RWPE1 (cell line): ENCODE measurements around the gene ASB1.

Experiments used
- CTCF ChIA-PET: fragments of 350-600 bp; sonication (Branson Sonifier 250); formaldehyde crosslinking; extraction: SDS; loops from one replicate; lab custom pipeline; 2021; lab: Yijun Ruan, JAX
- POLR2A ChIA-PET: fragments of 400-600 bp; formaldehyde crosslinking; extraction: SDS; loops from one replicate; lab custom pipeline; 2020; ENCODE audit warnings: antibody characterized with exemption; ENCODE audit not compliant: low non-redundant PET; lab: Yijun Ruan, JAX
- DNase-seq: peaks from one replicate; pipeline ENCODE4 v3.0.0; 2012; ENCODE audit warnings: low spot score
- H3K27ac ChIP-seq: fragments of 450-650 bp; 2 replicates; pipeline ENCODE4 v1.5.1; 2017
- CTCF ChIP-seq: fragments of 450-650 bp; conservative IDR thresholded peaks from 2 replicates; pipeline ENCODE4 v1.5.1; 2017; ENCODE audit warnings: low read depth, mild to moderate bottlenecking

The ASB1 gene

DNA sequence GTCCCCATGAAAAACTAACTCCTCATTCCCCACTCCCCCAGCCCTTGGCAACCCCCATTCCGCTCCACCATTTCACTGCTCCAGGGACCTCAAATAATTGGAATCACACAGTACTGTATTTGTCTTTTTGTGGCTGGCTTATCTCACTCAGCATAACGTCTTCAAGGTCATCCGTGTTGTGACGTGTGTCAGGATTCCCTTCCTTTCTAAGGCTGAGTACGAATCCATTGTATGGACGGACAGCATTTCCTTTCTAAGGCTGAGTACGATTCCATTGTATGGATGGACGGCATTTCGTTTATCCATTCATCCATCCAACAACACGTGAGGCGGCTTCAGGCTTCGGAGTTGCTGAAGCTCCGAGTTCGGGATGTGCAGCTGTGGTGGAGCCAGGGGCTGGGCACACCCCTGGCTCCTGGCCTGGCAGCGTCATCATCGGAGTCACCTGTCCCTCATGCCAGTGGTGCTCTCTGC, 1.2 kb upstream of the ASB1 start:
- no peak for DNase-seq
- ChIA-PET CTCF (no interaction called here), POLR2A (no interaction called here)
- no peak for TF ChIP-seq CTCF
- H3K27ac ChIP-seq: peak overlapping the region; percentile 97

- peak overlapping the region; percentile 97 for H3K27ac ChIP-seq
- no peak for DNase-seq
- ChIA-PET POLR2A (no interaction called here), CTCF (no interaction called here)
- no peak for TF ChIP-seq CTCF
Measured at GRCh38 chr2:238425979-238426567, 654 bp upstream of the ASB1 start.

DNA sequence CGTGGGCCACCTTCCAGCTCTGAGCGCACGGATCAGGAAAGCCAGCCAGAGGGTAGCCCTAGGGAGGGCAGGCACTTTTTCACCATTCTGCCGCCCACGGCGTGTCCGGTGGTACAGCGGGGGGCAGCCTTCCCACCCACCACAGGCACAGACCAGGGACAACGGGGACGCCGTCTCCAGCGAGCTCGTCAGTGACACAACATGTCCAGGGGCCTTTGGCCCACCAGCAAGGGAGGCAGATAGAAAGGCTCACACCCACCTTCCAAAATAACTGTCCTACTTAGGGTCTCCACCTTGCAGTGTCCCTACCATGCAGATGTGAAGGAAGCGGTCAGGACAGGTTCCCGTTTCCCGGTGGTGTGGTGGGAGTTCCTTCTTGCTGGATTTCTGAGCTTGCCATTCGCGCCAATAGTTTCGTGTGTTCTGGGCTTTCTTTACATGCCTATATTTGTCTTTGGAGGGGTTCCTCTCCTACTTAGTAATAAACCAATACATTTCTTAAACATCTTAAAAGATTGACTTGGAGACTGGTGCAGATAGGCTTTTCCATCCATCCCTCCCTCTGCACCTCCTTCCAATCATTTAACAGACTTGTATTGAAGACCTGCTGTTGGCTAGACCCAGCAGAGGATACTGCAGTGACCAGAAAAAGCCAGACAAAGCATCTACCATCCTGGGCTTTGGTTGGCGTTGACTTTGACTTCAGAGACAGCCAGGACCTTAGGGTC, 872 bp downstream of the ASB1 start:
- no peak for TF ChIP-seq CTCF
- CTCF ChIA-PET: no interaction called here
- H3K27ac ChIP-seq: peak overlapping the region; percentile 97
- no peak for DNase-seq
- POLR2A ChIA-PET: interaction anchor here (0.9 kb wide), 1 partner anchor 40 kb away, joined by 3 read pairs; no protein-coding TSS in a partner anchor

- CTCF ChIA-PET: no interaction called here
- no peak for TF ChIP-seq CTCF
- peak overlapping the region; percentile 97 for H3K27ac ChIP-seq
- POLR2A ChIA-PET: no interaction called here
- no peak for DNase-seq
Measured at GRCh38 chr2:238428866-238429265, 2.1 kb downstream of the ASB1 start.

DNA sequence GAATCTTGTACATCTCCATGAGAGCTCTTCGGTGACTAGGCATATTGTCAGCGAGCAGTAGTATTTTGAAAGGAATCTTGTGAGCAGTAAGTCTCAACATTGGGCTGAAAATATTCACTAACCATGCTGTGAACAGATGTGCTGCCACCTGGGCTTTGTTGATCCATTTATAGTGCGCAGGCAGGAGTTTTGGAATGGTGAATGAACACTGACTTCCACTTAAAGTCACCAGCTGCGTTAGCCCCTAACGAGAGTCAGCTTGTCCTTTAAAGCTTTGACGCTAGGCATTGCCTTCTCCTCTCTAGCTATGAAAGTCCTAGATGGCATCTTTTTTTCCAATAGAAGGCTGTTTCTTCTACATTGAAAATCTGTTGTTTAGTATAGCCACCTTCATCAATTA, 4.1 kb downstream of the ASB1 start:
- DNase-seq: no peak
- ChIA-PET POLR2A (no interaction called here), CTCF (no interaction called here)
- TF ChIP-seq CTCF: no peak
- H3K27ac ChIP-seq: no peak overlapping the region

DNA sequence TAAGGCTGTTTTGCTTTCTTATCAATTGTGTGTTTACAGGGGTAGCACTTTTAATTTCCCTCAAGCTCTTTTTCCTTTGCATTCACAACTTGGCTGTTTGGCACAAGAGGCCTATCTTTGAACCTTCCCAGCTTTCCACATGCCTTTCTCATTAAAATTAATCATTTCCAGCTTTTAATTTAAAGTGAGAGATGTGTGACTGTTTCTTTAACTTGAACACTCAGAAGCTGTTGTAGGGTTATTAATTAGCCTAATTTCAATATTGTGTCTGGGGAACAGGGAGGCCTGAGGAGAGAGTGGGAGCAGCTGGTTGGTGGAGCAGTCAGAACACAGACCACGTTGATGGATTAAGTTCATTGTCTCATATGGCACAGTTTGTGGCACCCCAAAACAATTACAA, 4.7 kb downstream of the ASB1 start:
- no peak for DNase-seq
- no peak overlapping the region for H3K27ac ChIP-seq
- TF ChIP-seq CTCF: no peak
- ChIA-PET POLR2A (no interaction called here), CTCF (no interaction called here)
